HG02642 (cell line): Measurements from ENCODE around the gene INHBE.

ENCODE experiments used
- ATAC-seq: cut with Tn5 transposase; IDR thresholded peaks from one replicate; pipeline ENCODE4 v1.9.1; 2021; ENCODE audit warnings: mild to moderate bottlenecking; ENCODE audit not compliant: unreplicated experiment, poor library complexity

Gene INHBE

DNA sequence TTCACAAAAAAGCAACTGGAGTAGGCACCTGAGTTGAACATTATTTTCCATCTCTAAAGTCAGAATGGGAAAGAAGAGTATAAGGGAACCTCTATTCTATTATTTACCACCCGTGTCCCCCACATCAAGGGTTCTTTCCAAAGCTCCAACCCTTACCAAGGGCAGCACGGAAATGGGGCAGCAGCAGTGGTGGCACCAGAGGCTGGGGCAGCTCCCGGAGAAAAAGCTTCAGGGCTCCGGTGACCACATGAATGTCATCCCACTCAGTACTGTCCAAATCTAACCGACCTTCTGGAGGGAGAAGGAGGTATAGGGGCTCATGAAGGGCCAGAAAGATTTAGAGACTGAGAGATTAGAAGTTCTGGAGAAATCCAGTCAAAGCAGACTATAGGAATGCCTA is 18.8 kb downstream of the INHBE start:
- ATAC-seq: no peak

DNA sequence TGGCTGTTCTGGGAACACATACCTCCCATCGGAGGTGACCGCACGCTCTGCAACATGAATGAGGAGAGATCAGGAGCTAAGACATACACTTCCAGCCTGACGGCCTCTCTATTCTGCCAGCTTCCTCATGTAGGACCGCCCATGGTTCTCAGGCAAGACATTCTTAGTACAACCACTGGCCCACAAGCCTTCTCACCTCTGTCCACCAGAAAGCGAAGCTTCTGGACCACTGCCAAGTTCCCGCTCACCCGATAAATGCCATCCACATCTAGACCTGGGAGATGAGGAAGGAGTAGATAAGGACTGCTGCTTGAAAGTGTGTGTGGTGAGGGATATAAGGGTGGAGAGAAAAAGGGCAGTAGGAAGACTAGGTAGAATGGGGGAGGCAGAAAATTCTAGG is 19.3 kb downstream of the INHBE start:
- no peak for ATAC-seq

DNA sequence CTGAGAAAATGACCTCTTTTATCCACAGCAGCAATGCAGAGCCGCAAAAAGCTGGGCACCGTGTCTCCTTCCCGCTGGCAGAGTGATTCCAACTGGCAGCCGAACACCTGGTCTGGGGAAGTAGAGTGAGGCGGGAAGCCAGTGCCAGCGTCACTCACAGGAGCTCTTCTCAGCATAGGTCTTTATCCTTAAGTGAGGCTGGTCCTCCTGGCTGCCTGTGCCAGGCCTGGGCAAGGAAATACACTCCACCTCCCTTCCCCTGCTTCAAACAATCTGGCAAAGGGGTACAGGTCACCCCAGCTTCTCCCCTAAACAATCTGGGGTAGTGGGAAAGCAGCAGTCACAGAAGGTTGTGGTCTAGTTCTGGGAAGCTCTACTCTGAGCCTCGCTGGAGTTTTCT is 19.8 kb downstream of the INHBE start:
- no peak for ATAC-seq

DNA sequence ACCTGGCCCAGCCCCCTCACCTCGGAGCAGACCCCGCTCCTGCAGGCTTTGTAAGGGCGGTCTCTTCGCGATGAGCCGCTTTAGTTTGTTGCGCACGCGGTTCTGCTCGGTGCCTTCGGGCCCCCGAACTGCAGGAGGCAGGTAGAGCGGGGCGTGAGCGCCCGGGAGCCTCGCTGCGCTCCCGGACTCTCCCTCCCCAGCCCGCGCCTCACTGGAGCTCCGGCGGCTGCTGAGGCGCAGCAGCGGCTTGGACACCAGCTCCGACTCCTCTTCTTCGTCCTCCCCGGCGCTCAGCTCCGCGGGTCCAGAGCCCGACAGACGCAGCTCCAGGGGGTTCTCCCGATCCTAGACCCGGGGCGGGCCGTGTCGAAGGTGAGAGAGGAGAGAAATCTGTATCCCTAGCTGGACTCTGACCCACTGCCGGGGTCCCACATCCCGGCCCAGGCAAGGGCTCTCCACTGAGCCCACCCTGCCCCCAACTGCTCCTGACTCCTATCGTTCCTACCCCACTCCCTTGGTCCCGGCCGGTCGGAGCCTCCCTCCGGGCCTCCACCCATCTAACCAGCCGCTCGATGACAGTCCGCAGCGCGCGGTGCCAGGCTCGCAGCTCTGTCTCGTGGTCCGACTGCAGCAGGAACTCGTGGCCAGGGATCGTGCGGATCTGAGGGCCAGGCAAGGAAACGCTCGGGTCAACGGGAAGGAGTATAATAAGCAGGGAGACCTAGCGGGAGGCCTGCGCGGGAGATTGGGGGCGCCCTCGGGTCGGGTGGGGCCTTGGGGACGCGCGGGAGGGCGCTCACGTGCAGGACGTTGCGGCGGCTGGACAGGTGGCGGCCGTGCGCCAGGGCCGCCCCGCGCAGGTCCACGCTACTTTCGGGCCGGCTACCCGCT is 20.4 kb downstream of the INHBE start:
- no peak for ATAC-seq

DNA sequence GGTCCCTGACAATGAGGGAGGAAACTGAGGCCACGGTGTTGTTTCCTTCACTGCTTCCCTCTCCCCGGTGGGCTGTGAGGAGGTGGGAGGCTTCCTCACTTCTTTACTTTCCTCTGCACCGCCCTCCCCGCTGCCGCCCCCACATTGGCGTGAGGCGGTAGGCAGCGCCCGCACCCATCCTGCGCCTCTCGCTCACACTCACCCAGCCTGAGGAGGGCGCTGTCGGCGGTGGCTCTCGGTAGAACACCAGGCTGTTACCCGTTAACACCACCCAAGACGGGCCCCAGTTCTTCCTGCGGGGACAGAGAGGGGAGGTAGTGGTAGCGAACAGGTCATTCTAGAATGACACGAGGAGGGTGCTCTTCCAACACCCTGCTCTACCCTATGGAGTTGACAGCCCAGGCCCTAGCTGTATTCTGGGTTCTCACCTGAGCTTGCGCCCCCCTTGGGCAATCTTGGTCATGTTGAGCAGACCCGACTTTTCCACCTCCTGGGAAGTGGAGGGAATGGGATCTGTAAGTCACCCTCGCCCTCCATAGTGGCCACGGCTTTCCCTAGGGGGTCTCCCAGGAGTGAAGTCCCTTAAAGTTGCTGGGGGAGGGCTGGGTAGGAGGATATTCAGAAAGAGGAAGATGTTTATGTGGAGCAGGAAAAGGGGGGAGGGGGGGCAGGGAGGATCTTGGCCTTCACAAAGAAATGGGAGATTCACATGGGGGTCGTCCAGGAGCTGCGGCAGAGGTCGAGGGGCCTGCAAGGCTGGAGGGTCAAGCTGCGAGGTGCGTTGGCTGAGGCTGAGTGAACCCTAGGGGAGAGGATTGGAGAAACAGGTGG is 21.3 kb downstream of the INHBE start:
- no peak for ATAC-seq

DNA sequence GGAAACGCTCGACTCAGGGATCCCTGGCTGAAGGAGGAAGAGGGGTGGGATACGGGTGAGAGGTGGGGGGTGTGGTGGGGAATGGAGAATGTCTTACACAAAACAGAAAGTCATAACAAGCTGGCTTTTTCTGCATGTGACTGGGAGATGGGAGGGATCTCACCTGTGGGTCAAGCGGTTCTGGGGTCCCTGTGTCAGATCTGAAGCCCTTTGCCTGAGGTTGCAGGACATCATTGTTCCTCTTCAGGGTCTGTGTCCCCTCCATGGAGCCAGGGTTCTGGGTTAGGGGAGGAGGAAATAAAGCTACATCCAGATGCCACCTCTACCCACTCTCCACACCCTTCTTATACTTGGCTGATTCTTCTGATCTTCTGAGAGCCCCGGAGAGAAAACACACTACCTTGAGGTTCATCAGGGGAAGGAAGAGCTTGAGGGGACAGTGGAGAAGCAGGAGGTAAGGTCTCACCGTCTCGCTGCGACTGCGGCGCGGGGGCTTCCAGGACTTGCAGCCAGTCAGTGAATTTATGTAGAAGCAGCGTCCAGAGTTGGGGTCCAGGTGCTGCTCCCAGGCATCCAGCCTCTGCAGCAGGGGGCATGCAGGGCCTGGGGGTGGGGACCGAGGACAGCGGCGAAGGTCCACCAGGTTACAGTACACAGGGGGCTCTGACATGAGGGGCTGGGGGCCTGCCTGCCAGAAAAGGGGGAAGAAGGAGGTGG is 22.0 kb downstream of the INHBE start:
- no peak for ATAC-seq

DNA sequence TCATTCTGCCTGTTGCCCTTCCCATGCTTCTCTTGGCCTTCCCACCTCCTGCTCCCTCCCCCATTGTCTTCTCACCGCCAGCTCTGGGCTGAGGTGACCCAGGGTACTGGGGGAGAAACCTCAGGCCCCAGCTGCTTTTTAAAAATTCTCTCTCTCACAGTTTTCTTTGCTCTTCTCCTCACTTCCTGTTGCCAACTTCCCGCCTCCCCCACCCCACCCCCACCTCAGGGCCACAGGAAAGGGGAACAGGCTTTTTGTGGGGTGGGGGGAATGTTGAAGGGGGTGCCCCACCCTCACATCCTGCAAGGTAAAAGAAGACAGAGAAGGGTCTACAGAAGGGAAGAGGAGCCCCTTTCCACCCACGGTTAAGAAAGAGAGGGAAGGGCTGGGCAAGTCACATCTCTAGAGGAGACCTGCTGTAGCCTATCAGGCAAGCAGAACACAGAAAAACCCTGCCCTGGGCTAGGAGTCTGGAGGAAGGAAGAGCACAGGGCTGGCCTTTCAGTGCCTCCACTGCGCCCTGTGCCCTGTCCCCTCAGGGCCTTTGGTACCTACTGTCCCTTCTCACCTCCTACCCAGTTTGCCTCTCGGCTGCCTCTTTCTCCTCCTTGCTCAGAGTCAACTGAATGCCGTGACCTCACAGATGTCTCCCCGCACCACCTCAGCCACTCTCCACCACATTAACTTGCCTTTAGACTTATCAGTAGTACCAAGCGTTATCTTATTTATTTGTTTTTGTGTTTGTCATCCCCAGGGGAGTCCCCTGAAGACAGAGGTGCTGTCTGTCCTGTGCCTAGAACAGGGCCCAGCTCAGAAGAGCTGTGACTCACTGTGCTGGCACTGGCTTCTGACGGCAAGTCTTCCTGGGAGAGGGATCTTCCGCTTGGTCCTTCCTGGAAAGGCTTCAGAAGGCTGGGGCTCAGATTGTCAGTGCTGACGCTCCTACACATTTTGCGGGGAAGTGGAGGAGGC is 22.9 kb downstream of the INHBE start:
- ATAC-seq: peak; percentile 44

DNA sequence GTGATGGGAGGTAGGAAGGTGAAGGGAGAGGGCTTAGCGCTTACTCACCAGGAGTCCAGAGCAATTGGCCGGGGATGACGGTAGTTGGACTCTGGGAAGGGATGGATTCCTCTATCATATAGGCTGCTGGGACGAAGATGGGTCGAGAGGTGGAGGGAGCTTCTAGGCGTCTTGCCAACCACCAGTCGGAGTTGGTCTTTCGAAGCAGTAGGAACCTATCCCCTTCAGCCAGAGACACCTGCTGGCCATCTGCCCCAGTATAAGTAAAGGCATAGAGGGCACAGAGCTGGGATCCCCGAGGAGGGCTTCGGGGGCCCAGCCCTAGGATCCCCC is 23.9 kb downstream of the INHBE start:
- no peak for ATAC-seq

DNA sequence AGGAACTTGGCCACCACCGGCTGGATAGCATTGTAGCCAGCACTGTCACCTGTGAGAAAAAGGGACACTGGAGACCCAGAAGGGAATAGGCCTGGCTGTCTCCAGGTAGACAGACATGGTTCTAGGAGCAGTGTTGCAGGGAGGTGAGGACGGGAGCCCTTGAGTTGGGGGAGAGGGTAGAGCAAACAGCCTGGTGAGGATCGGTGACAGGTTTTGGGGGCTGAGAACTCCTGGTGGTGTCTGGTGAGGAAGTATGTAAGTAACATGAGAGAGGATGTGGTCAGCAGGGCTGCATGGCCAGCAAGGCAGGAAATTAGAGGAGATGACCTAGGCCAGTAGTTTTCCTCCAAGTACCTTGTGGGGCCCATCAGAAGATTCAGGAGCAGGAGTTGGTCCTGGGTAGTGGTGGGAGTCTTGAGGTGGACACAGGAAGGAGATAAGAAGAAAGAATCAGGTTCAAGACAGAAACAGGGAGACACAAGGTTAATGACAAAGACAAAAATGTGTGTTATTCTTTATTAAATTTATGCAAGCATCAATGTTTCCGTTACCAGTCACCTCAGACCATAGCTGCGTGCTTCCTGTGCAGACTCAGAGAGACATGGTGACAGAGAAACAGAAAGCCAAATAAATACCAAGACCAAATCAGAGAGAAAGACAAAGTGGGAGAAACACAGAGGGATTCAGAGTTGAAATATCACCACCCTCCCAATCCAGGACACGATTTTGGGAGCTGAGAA is 24.4 kb downstream of the INHBE start, which contains the start of gene ARHGAP9:
Gene ARHGAP9 (minus strand): TSS at position 491 of the 740 bp plus-strand sequence. CDS start 460 bp downstream, at position 31.
- ATAC-seq: peak; percentile 31

DNA sequence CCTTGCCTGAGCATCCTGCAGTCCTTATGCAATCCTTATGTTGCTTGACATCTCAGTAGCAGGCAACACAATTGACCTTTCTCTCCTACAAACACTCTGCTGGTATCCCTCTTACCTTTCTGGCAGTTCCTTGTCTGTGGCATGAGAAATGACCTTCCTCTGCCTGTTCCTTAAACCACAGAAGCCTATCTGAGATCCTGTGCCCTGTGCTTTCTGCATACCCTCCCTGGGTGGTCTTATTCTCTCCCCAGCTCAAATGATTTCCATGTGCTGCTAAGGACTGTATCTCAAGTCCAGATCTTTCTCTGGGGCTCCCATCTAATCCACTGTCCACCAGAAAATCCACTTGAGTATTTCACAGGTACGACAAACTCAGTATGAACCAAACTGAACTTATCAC is 26.6 kb downstream of the INHBE start:
- ATAC-seq: no peak

DNA sequence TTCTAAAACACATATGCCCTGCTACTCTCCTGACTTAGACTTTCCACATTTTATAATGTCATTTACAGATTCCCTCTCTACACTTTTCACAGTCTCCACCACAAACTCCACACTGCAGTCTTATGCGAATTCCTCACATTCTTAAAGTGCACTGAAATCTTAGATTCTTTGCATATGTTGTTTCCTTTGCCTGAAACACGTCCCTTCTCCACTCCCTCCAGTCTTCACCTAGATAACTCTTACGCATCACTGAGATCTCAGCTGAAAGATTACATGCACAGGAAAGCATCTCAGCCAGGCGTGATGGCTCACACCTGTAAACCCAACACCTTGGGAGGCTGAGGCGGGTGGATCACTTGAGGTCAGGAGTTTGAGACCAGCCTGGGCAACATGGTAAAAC is 28.4 kb downstream of the INHBE start:
- no peak for ATAC-seq

DNA sequence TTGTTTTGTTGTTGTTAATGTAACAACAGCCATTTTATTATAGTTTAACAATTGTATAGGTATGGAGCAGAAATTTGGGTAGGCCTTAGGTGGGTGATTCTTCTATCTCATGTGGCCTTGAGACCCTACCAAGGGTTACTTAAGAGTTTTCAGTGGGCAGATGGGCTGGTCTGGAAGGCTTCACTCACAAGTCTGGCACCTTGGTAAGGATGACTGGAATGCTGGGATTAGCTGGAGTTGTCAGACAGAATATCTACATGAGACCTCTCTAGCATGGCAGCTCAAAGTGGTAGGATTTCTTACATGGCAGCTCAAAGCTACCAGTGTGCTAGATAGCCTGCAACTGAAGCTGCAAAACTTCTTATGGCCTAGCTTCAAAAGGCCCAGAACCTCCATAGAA is 30.6 kb downstream of the INHBE start:
- no peak for ATAC-seq

DNA sequence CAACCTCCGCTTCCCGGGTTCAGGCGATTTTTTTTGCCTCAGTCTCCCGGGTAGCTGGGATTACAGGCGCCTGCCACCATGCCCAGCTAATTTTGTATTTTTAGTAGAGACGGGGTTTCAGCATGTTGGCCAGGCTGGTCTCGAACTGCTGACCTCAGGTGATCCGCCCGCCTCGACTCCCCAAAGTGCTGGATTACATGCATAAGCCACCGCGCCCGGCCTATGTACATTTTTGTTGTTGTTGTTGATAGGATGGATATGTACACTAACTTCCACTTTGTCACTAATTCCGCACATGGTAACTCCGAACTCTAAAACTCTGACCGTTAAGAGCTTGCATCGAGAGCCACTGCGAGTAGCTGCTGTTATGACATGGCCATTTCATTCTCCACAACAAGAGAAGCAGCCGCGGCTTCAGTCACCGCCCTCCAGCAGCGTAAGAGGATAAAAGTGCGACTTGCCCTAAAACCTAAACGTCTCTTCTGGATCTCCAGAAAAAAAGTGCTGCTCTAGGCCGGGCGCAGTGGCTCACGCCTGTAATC is 32.0 kb downstream of the INHBE start:
- ATAC-seq: no peak

DNA sequence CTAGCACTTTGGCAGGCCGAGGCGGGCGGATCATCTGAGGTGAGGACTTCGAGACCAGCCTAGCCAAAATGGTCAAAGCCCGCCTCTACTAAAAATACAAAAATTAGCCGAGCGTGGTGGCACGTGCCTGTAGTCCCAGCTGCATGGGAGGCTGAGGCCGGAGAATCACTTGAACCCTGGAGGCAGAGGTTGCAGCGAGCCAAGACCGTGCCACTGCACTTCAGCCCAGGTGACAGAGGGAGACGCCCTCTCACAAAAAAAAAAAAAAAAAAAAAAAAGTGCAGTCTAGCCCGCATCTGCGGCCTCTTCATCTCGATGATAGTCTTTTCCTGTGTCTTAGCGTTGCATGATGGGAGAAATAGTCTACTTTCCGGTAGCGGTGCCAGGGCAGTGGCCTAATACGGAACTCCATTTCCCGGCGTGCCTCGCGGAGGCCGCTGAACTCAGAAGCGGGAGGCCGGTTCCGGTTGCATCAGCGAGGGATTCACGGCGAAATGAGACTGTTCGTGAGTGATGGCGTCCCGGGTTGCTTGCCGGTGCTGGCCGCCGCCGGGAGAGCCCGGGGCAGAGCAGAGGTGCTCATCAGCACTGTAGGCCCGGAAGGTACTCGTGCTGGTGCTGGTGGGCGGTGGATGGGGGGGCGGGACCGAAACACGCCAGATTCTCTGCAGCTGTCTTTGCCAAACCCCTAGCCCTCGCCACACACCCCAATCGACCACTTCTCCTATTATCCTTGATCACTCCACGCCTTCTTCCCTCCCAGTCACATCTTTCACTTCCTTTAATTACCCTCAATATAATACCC is 32.7 kb downstream of the INHBE start, which contains the start of gene MARS1:
Gene MARS1 (plus strand): TSS at position 472 of the 805 bp plus-strand sequence. CDS start 23 bp downstream, at position 495.
- peak; percentile 96 for ATAC-seq

DNA sequence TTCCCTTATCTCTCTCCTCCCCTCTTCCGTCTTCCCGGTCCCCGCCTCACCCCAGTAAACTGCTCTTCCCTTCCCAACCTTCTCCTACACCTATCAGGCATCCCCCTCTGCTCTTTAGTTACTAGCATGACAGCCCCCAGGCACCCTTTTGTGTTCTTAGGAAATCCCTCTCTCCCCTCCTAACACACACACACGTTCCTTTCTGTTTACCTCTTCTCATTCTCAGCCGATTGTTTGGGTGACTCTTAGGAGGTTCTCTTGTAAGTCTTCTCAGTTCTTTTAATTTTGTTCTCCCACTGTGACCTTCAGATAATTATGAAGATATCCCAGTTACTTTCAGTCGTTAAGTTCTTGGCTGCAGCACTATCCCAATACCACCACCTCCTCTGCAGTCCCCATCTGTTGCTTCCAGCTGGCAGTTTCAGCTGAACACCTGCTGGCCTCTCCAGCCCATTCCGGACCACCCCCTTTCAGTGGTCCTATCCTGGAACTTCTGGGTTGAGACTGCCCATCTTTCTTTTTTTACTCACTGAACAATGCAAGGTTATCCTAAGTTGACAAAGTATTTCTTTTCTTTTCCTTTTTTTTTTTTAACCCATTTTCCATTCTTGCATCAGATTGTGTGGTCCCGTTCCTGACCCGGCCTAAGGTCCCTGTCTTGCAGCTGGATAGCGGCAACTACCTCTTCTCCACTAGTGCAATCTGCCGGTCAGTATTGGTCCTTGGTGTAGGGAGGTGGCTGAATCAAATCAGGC is 33.5 kb downstream of the INHBE start:
- ATAC-seq: peak; percentile 3

DNA sequence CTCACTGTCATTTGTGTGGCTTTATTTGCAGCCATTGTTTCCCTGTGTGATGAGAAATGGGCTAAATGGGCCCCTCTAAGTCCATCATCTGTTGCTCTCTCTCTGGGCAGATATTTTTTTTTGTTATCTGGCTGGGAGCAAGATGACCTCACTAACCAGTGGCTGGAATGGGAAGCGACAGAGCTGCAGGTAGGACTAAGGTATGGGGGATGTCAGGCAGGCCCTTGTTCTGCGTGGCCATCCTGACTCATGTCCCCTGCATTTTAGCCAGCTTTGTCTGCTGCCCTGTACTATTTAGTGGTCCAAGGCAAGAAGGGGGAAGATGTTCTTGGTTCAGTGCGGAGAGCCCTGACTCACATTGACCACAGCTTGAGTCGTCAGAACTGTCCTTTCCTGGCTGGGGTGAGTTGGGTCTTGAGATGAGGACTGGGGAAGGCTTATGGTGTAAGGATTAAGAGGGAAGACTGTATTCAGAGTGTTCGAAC is 34.1 kb downstream of the INHBE start:
- ATAC-seq: no peak

DNA sequence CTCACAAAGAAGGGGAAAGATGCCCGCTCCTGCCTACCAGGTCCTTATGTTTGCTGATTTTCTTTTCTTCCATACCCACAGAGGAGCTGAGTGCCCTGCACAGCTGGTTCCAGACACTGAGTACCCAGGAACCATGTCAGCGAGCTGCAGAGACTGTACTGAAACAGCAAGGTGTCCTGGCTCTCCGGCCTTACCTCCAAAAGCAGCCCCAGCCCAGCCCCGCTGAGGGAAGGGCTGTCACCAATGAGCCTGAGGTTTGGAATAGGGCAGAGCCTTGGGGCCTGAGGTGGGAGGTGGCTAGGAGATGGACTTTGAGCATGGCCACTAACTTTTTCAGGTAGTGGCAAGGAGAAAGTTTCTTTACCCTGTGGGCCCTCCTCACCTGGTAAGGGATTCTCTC is 35.0 kb downstream of the INHBE start:
- ATAC-seq: no peak
